HG02870 (cell line): ENCODE results near the gene GNG13.
A peak's percentile ranks its signal among the peaks of the same experiment; 100 is the strongest.

Experiments
- ATAC-seq: cut with Tn5 transposase; IDR thresholded peaks from one replicate; pipeline ENCODE4 v1.9.1; 2021; ENCODE audit warnings: mild to moderate bottlenecking, moderate library complexity; ENCODE audit not compliant: unreplicated experiment

Gene GNG13

DNA sequence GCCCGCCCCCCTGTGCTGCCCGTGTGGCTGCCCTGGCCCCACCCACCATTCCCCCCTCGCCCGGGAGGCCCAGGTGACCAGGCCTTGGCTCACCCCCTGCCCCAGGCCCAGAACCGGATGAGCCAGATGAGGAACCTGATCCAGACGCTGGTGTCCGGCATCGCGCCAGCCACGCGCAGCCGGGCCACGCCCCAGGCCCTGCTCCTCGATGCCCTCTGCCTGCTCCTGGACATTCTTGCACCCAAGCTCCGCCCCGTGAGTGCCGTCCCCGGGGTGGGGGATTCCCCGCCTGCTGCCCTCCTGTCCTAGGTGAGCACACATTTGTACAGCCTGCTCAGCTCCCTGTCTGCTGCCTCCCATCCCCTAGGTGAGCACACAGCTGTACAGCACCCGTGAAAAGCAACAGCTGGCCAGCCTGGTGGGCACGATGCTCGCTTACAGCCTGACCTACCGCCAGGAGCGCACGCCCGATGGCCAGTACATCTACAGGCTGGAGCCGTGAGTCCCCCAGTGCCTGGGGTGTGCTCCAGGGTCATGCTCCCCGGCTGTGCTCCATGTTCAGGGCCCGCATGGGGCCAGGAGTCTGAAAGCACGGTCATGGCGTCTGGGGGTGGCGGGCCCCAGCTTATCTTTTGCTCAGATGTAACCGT lies 4.8 kb downstream of the GNG13 start:
- no peak for ATAC-seq

DNA sequence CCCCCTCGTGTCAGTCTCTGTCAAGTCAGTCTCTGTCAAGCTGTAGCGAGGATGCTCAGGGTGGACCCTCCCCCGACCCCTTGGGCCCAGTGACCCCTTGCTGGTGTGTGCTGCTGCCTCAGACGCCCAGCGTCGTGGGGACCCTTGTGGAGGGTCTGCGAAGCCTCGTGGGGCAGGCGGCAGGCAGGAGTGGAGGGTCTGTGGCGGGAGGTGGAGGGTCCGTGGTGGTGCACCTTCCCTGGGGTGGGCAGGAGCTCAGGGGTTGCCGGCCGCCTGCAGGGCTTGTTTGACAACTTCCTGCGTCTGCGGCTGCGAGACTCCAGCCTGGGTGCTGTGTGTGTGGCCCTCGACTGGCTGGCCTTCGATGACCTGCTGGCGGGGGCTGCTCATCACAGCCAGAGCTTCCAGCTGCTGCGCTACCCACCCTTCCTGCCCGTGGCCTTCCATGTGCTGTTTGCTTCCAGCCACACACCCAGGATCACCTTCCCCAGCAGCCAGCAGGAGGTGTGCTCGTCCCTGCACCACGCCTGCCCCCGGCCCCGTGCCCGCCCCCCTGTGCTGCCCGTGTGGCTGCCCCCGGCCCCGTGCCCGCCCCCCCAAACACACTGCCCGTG lies 5.6 kb downstream of the GNG13 start:
- no peak for ATAC-seq

DNA sequence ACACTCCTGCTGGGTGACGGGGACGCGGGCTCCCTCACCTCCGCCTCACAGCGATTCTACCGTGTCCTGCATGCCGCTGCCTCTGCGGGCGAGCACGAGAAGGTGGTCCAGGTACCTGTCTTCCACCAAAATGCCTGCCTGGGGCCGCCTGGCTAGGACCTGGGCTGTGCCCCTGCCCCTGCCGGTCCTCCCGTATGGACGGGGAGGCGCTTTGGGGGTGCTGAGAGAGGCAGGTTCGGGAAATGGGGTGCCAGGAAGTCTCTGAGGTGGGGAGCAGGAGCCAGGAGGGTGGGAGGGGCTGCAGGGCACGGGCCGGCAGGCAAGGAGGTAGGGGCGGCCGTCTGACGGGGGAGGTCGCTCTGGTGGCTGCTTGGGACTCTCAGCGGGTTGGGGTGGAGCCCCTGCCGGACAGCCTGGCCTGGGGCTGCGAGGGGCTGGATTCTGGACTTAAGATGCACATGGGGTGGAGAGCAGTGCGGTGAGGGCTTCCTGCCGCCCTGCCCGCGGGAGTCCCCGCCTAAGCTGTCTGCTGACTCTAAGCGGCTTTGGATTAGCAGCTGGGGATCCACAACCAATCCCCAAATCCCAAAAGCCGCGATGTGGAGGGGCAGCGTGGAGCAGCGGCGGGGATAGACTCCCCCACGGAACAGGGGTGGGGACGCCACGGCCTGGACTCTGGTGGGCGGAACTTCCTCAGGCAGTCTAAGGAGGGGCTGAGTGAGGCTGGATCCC lies 6.3 kb downstream of the GNG13 start:
- ATAC-seq, result no peak

DNA sequence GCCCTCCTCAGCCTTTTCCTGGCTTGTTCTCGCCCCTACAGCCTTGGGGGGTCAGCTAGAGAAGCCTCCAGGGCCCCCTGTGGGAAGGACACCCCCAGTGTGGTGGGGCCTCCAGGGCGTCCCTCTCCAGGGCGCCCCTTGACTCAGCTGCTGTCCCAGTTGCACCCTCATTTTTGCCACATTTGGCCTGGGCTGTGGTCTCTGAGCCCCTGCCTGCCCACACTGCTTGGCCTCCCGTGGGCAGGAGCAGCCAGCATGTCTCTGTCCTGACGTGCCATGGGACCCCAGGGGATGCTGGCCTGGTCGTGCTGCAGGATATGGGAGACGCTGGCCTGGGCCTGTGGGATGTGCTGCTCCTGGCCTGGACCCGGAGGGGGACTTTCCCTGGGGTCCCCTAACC lies 7.1 kb downstream of the GNG13 start:
- ATAC-seq, result no peak

DNA sequence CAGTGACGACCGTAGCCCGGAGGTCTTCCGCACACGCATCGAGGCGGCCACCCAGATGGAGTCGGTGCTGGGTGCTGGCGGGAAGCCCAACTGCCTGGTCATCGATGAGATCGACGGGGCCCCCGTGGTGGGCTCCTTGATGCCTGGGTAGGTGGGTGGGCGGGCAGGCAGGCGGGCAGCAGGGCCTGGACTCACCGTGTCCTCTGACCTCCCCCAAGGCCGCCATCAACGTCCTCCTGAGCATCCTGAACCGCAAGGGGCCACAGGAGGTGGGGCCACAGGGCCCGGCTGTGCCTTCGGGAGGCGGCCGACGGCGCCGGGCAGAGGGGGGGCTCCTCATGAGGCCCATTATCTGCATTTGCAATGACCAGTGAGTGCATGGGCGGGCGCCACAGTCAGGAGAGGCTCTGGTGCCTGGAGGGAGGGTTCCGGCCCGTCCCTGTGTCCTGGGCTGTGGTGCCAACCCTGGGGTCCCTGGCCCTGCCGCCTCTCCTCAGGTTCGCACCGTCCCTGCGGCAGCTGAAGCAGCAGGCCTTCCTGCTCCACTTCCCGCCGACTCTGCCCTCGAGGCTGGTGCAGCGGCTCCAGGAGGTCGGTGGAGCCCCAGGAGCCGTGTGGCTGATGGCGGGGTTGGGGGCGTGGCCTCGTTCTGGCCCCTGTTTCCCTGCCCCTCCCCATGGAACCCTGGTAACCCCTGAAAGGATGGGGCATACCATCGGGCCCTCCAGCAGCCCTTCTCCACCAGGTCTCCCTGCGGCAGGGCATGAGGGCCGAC lies 8.1 kb downstream of the GNG13 start:
- no peak for ATAC-seq

DNA sequence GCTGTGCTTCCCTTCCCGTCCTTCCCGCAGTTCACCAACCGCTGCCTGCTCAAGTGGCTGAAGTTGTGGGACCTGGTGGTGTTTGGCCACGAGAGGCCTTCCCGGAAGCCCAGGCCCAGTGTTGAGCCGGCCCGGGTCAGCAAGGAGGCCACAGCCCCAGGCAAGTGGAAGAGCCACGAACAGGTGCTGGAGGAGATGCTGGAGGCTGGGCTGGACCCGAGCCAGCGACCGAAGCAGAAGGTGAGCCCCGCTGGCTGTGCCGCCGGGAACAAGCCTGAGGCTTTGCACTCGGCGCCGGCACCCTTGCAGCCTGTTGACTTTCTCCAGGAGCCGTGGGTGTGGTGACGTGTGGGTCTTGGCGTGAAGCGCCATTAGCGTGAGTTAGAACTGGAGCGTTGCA lies 9.4 kb downstream of the GNG13 start:
- ATAC-seq, result no peak

DNA sequence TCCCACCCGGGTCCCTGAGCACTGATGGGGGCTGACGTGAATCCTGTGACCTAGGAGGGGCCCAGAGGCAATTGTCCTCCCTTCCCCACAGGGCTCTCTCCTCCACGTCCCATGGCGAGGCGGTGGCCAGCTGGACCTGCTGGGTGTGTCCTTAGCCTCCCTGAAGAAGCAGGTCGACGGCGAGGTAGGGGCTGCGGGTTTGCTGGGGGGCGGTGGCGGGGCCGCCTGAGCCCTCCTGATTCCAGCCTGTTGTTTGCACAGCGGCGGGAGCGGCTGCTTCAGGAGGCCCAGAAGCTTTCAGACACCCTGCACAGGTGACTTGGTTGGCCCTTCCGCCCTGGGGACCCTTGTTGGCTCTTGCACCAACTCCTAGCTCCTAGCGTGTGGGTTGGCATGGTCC lies 10.4 kb downstream of the GNG13 start:
- ATAC-seq, result no peak

DNA sequence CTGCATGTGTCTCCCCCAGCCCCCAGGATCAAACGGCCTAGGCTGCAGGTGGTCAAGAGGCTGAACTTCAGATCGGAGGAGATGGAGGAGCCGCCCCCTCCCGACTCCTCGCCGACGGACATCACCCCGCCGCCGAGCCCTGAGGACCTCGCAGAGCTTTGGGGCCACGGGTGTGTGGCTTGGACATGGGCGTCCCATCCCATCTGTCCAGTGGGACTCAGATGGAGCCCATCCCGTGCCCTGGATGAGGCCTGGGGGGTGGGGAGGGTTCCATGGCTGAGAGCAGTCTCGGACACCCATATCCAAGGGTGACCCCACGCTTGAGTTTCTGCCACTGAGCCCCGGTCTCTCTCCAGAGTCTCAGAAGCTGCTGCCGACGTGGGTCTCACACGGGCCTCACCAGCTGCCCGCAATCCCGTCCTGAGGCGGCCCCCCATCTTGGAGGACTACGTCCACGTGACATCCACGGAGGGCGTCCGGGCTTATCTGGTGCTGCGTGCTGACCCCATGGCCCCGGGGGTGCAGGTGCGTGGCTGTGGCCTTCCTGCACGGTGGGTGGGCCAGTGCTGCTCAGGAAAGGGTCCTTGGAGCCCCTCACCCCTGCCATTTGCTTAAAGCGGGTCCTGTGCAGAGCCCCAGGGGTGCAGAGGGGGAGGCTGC lies 11.2 kb downstream of the GNG13 start:
- ATAC-seq, result no peak

DNA sequence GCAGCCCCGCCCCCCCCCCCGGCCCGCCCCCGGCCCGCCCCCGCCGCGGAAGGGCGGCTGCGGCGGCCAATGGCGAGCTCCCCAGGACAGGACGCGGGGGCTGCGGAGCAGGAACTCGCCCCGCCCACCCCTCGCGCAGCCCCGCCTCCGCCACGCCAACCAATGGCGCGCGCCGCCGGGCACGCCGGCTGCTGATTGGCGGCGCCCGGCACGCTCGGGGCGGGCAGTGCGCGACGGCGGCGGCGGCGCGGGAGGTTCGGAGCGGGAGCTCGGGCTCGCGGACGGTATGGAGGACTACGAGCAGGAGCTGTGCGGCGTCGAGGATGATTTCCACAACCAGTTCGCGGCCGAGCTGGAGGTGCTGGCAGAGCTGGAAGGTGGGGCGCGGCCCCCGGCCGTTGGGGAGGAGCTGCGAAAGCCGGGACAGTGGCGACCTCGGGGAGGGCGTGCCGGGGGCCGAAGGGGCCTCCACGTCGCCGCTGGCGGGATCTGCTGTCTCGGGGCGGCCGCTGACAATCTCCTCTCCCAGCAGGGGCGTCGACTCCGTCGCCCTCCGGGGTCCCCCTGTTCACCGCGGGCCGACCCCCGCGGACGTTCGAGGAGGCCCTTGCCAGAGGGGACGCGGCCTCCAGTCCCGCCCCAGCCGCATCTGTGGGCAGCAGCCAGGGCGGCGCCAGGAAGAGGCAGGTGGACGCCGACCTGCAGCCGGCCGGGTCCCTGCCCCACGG lies 12.0 kb downstream of the GNG13 start, which contains the start of gene CHTF18:
TSS of gene CHTF18 (plus strand) at position 222 of the 728 bp plus-strand sequence. CDS start at position 287, 65 bp downstream.
- peak; percentile 69 for ATAC-seq

DNA sequence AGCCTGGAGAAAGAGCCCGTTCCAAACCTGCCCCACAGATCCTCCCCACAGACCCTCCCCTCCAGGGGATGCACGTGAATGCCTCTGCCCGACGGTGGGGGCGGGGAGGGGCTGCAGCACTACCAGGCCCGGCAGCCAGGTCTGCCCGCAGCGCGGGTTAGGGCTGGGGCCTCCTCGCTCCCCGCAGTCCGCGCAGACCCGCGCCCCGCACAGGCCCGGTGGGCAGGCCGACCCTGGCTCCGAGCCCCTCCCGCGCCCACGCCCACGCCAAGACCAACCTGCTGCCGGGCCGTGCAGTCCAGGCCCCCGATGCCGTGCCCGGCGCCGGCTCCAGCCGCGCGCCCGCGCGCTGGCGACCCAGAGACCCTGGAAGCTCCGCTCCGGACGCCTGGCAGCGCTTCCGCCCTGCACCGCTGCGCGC lies 12.5 kb downstream of the GNG13 start, which contains the start of gene RPUSD1:
TSS of gene RPUSD1 (minus strand) at position 404 of the 421 bp plus-strand sequence. CDS start 644 bp downstream, outside the sequence.
- ATAC-seq, result no peak

DNA sequence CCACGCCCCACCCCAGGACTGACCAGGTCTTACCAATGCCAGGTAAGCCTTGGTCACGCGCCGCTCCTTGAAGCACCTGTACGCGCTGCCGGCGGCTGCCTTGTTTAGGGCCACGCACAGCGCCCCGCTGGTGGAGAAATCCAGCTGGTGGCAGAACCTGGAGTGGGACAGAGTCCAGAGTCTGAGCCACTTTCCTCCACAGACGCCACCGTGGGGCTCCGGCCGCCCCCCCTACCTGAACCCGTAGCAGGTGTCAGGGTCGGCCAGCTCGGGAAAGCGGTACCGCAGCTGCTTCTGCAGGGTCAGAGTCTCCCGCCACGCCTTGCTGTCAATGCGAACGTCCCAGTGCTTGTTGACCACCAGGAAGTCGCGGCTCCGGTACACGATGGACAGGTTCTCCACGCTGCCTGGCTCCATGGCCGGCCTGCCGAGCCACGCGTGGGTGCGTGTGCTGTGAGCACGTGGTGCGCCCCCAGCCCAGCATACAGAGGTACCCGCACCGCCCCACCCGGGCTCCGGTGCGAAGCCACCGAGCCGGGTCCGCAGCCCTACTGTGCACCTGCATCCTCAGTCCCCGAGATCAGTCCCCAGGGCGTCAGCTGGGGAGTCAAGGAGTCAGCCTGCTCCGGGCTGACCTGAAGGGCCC lies 13.1 kb downstream of the GNG13 start:
- no peak for ATAC-seq

DNA sequence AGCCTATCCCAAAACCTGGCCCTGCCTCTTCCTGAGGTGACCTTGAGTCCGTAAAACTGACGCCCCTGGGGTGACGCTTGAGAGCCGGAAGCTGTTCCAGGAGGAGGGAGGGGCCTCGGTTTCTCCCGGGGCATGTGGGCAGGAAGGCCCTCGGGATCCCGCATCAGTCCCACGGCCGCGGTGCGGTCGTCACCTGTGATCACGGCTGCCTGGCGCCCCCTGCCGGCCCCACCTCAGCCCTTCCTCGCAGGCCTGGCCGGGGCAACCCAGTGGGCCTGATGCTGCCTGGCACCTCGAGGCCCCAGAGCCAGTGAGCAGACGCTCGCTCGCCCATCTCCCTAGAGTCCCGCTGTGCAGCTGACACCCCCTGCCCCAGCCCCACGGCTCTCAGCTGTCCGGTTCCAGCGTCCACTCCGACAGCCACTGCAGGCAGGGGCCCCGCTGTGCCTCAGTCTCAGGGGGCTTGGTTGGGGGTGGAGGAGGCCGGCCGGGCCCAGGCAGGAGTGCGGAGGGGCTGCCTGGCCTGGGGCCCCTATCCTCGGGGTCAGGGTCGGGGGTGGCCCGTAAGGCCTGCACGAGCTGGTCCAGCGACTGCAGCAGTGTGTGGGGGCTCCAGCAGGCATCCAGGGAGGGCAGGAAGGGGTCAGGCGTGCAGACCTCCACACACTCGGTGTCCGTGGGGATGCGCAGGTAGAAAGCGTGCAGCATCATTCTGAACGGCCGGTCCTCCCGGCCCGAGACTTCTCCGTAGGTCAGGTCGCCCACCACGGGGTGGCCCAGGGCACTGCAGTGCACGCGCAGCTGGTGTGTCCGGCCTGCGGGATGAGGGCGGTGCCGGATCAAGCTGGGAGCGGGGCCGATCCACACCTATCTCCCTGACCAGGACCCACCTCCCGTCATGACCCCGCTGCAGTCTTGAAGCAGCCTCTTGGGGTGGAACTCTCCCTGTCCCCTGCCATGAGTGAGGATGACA lies 14.7 kb downstream of the GNG13 start:
- ATAC-seq, result no peak

DNA sequence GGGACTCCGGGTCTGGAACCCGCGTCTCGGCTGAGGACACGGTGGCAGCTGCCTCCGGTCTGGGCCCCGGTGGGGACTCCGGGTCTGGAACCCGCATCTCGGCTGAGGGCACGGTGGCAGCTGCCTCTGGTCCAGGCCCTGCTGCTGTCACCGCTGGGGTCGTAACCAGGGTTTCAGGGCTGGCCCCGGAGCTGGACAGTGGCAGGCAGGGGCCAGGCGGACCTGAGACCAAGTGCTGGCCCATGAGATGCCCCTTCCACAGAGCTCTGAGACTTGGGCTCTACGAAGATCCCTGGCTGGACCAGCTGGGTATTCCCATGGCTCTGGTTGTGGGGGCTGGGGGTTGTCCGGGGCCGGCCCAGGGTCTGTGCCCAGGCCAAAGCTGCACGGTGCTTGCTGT lies 16.1 kb downstream of the GNG13 start:
- no peak for ATAC-seq

DNA sequence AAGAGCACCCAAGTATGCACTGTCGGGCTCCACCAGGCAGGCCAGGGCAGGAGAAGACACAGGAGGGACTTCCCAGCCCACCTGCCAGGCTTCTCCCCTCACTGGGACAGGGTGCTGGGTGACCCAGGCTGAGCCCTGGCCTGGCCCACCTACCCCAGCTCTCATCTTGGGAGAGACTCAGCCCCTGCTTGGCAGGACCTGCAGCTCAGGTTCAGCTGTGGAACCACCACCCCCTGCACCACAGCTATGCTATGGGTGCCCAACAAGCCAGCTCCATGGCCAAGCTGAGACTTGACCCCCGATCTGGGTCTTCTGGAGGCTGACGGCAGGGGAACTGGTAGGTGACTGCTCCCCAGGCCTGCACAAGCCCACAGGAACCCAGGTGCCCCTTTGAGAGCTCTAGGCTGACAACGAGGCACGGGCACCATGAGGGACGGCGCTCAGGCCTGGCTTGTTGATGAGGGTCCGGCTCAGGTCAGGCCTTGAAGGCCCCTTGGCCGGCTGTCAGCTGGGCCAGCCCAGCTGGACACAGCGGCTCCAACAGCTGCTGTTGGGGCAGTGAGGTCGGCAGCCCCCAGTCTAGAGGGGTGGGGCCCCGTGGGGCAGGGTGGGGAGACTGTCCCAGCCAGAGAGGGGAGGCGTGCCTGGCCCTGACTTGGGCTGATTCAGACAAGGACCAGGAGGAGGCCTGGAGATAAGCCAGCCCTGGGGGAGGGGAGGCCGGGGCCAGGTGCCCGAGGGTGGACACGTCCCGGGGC lies 17.0 kb downstream of the GNG13 start:
- ATAC-seq, result no peak

DNA sequence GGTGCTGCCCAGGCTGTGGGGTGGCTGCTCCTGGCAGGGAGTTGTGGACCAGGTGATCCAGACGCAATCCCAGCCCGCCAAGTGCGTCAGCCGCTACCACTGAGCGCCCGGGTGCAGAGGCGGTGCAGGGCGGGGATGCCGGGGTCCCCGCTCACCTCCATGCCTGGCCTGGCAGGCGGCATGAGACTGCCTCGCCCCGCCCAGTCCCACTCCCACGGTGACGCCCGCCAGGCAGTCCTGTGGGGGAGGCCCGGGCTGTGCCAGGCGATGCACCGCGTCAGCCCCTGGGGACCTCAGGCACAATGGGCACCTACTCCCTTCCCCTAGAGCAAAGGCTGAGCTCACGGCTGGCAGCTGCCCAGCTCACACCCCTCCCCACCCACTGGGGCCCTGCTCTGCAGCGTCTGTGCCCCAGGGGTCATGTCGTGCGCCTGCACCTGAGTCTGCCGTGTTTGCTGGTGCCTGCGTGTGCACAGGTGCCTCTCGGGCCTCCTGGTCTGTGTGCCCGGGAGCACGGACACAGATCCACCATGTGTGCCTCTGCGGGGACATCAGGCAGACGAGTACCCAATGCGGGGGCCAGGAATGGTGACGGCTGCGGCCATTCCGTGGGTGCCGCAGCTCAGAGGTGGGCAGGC lies 17.6 kb downstream of the GNG13 start:
- no peak for ATAC-seq

DNA sequence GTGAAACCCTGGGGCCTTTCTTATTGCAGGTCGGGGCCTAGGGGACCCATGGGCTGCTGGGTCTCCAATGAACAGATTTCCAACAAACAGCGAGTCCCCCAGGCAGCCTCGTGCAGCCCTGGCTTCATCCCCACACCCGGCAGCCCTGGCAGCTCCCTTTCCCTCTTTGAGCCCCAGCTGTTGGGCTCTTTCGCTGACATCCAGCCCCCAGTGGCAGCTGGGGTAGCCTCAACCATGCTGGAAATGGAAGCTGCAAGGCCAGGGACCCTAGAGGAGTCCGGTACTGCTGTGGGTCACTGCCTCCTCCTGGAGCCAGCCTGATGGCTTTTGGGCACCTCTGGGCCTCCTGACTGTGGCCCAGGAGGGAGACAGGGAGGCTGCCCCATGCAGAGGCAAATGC lies 18.3 kb downstream of the GNG13 start:
- no peak for ATAC-seq

DNA sequence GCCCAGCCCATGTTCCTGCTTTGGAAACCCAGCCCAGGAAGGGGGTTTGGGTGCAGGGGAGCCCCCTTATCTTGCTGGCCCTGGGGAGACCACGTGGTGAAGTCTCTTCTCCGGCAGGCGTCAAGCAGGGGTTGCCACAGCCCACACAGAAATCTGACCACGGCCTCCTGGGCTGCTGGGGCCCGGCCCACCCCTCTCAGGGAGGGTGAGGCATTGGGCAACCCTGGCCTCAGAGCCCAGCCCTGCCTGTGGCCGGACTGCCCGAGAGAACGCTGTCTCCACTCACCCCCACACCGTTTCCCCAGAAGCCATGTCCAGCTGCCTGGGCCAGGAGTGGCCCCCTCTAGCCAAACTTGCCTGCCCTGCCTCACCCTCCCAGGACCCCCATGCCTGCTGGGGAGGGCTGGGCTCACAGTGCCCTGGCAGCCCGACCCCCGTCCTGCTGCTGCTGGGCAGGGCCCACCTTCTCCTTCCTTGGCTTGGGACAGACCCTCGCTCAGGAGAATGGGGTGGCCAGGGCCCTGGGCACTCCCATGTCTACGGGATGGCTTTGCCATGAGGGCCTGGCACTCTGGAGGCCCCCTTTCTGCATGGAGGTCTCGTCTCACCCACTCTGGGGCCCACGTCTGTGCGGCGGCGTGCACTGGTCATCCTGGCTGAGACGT lies 19.1 kb downstream of the GNG13 start:
- no peak for ATAC-seq
